ENCODE results near the gene COG5.

COG5 gene

GRCh38 chr7:107232568-107233090, 331.1 kb downstream of the COG5 start:
- H3K79me2 ChIP-seq (ENCODE audit: insufficient read depth, low read length): no peaks in the 10 kb centered on the region
- H4K20me1 ChIP-seq (ENCODE audit: insufficient read depth, low read length): no peaks in the 10 kb centered on the region
- H3K9me3 ChIP-seq (ENCODE audit: low read length): no peaks in the 10 kb centered on the region
- H3K36me3 ChIP-seq (ENCODE audit: insufficient read depth, low read length): no peaks in the 10 kb centered on the region
- H3K9me2 ChIP-seq (ENCODE audit: low read depth, low read length): no peaks in the 10 kb centered on the region
- H3K4me3 ChIP-seq (ENCODE audit: low read depth, low read length, poor library complexity, severe bottlenecking): no peak overlapping the region
- no peak overlapping the region for H2AFZ ChIP-seq (ENCODE audit: low read length)
- no peaks in the 10 kb centered on the region for H3F3A ChIP-seq (ENCODE audit: insufficient read depth, low read length)
- no peaks in the 10 kb centered on the region for H3K27me3 ChIP-seq (ENCODE audit: insufficient read depth, low read length)
- no peak overlapping the region for H3K4me2 ChIP-seq (ENCODE audit: low read length)
- H3K9ac ChIP-seq (ENCODE audit: low read length): no peak overlapping the region
- H3K4me1 ChIP-seq (ENCODE audit: insufficient read depth, low read length, severe bottlenecking): peaks cover 10% of the 10 kb centered on the region
- TF ChIP-seq CTCF (IDR thresholded peaks at IDR 0.05; ENCODE audit: low read length): no peak
- no peak for TF ChIP-seq EZH2 (IDR thresholded peaks at IDR 0.05; ENCODE audit: borderline replicate concordance, low read length)
- no peak overlapping the region for H3K27ac ChIP-seq (ENCODE audit: low read depth, low read length, poor library complexity, severe bottlenecking)

- TF ChIP-seq EZH2 (IDR thresholded peaks at IDR 0.05; ENCODE audit: borderline replicate concordance, low read length) (no peak), CTCF (IDR thresholded peaks at IDR 0.05; ENCODE audit: low read length) (no peak)
- Histone ChIP-seq H3K9me3 (ENCODE audit: low read length) (no peaks in the 10 kb centered on the region), H3K4me1 (ENCODE audit: insufficient read depth, low read length, severe bottlenecking) (peaks cover 10% of the 10 kb centered on the region), H3F3A (ENCODE audit: insufficient read depth, low read length) (no peaks in the 10 kb centered on the region), H3K27ac (ENCODE audit: low read depth, low read length, poor library complexity, severe bottlenecking) (no peak overlapping the region), H3K79me2 (ENCODE audit: insufficient read depth, low read length) (no peaks in the 10 kb centered on the region), H3K4me2 (ENCODE audit: low read length) (no peak overlapping the region), H3K36me3 (ENCODE audit: insufficient read depth, low read length) (no peaks in the 10 kb centered on the region), H2AFZ (ENCODE audit: low read length) (no peak overlapping the region), H3K9ac (ENCODE audit: low read length) (no peak overlapping the region), H4K20me1 (ENCODE audit: insufficient read depth, low read length) (no peaks in the 10 kb centered on the region), H3K4me3 (ENCODE audit: low read depth, low read length, poor library complexity, severe bottlenecking) (no peak overlapping the region), H3K27me3 (ENCODE audit: insufficient read depth, low read length) (no peaks in the 10 kb centered on the region), H3K9me2 (ENCODE audit: low read depth, low read length) (no peaks in the 10 kb centered on the region)
Measured at GRCh38 chr7:107230334-107230733, 333.4 kb downstream of the COG5 start.

GRCh38 chr7:107228291-107228690, 335.4 kb downstream of the COG5 start:
- no peak overlapping the region for H3K27ac ChIP-seq (ENCODE audit: low read depth, low read length, poor library complexity, severe bottlenecking)
- no peak overlapping the region for H3K9ac ChIP-seq (ENCODE audit: low read length)
- no peak overlapping the region for H3K4me2 ChIP-seq (ENCODE audit: low read length)
- no peaks in the 10 kb centered on the region for H3K27me3 ChIP-seq (ENCODE audit: insufficient read depth, low read length)
- no peaks in the 10 kb centered on the region for H3K4me1 ChIP-seq (ENCODE audit: insufficient read depth, low read length, severe bottlenecking)
- H3K9me3 ChIP-seq (ENCODE audit: low read length): no peaks in the 10 kb centered on the region
- H3F3A ChIP-seq (ENCODE audit: insufficient read depth, low read length): no peaks in the 10 kb centered on the region
- H3K4me3 ChIP-seq (ENCODE audit: low read depth, low read length, poor library complexity, severe bottlenecking): no peak overlapping the region
- no peak overlapping the region for H2AFZ ChIP-seq (ENCODE audit: low read length)
- no peaks in the 10 kb centered on the region for H3K79me2 ChIP-seq (ENCODE audit: insufficient read depth, low read length)
- no peaks in the 10 kb centered on the region for H3K9me2 ChIP-seq (ENCODE audit: low read depth, low read length)
- H4K20me1 ChIP-seq (ENCODE audit: insufficient read depth, low read length): no peaks in the 10 kb centered on the region
- no peak for TF ChIP-seq CTCF (IDR thresholded peaks at IDR 0.05; ENCODE audit: low read length)
- H3K36me3 ChIP-seq (ENCODE audit: insufficient read depth, low read length): no peaks in the 10 kb centered on the region
